ENCODE data around the gene GJD3. TPM values are rescaled to one million over a fixed set of nuclear protein-coding genes. Genes with fewer than 3 reads are reported as not detected.

Gene GJD3
- total RNA-seq, 1 experiment from 2014 or later, result not detected

DNA sequence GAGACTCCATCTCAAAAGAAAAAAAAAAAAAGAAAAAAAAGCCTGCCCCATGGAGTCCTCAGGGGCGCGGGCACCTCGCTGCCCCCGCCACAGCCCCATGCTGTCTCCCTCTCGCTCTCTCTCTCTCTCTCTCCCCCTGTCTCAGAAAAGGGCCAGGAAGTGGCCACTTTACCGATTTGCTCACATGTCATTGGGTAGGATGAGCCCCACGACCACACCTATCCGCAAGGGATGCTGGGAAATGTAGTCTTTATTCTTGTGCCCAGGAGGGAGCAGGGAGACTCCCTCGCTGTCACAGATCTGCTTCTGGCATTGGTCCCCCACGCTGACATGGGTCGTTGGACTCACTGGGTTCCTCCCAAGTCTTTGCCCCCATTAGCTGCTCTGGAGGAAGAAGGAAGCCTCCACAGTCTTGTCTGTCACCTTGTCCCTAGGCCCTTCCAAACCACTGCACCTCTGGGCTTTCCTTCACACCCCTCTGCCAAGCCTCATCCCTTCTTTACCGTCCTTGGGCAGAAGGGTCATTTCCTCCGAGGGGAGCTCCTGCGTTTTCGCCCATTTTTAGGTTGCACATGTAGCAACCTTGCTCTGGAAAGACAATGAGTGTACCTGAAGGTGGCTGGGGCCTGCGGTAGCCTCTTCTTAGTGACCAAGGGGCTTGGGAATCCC lies 6.9 kb upstream of the GJD3 start:
- no peak overlapping the region for H4K5ac ChIP-seq (ENCODE audit: insufficient read length, low read depth, low read length)
- no peak overlapping the region for H3K27ac Mint-ChIP-seq
- peak; percentile 81 for DNase-seq
- H3K27me3 Mint-ChIP-seq (ENCODE audit: low read depth), result no peaks in the 10 kb centered on the region; the same call in none of the 2 replicates
- TF ChIP-seq, protein P1, sequence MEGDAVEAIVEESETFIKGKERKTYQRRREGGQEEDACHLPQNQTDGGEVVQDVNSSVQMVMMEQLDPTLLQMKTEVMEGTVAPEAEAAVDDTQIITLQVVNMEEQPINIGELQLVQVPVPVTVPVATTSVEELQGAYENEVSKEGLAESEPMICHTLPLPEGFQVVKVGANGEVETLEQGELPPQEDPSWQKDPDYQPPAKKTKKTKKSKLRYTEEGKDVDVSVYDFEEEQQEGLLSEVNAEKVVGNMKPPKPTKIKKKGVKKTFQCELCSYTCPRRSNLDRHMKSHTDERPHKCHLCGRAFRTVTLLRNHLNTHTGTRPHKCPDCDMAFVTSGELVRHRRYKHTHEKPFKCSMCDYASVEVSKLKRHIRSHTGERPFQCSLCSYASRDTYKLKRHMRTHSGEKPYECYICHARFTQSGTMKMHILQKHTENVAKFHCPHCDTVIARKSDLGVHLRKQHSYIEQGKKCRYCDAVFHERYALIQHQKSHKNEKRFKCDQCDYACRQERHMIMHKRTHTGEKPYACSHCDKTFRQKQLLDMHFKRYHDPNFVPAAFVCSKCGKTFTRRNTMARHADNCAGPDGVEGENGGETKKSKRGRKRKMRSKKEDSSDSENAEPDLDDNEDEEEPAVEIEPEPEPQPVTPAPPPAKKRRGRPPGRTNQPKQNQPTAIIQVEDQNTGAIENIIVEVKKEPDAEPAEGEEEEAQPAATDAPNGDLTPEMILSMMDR (conservative IDR thresholded peaks at IDR 0.05), result no peak
- H2AK5ac ChIP-seq (ENCODE audit: insufficient read length, low read length), result no peak overlapping the region
- no peak overlapping the region for H4K8ac ChIP-seq (replicated peaks; ENCODE audit: insufficient read length, low read depth, low read length)
- H3K56ac ChIP-seq (ENCODE audit: insufficient read length, low read depth, low read length), result no peak overlapping the region
- no peak overlapping the region for H2BK5ac ChIP-seq (ENCODE audit: insufficient read length, low read length)
- H3K4me1 ChIP-seq (ENCODE audit: insufficient read depth, low read length), result no peaks in the 10 kb centered on the region
- peaks cover 6% of the 10 kb centered on the region in 2 experiments; a peak in 4 of 5 replicates for H3K9me3 Mint-ChIP-seq
- H3K4ac ChIP-seq (ENCODE audit: low read depth, low read length), result no peak overlapping the region
- H3K9ac ChIP-seq (ENCODE audit: extremely low read depth, insufficient read length, low read length), result no peak overlapping the region
- H3T11ph ChIP-seq (ENCODE audit: low read length), result no peak overlapping the region
- no peaks in the 10 kb centered on the region for H3K79me2 ChIP-seq (ENCODE audit: insufficient read depth, low read length)
- no peak overlapping the region for H4K91ac ChIP-seq (ENCODE audit: insufficient read length, low read depth, low read length)
- no peaks in the 10 kb centered on the region for H3K9me3 ChIP-seq (ENCODE audit: control insufficient read depth, low read depth, low read length)
- no peaks in the 10 kb centered on the region for H3K79me1 ChIP-seq (ENCODE audit: insufficient read depth, low read depth, low read length, poor library complexity, severe bottlenecking)
- no peak overlapping the region for H3K4me2 ChIP-seq (ENCODE audit: insufficient read depth, insufficient read length, low read length)
- no peak overlapping the region for H2BK20ac ChIP-seq (ENCODE audit: low read depth, low read length, poor library complexity, severe bottlenecking)
- no peaks in the 10 kb centered on the region for H3K27me3 ChIP-seq (ENCODE audit: insufficient read depth, low read length)
- peaks cover 7 to 15% of the 10 kb centered on the region in 2 experiments for H3K4me1 Mint-ChIP-seq
- no peak overlapping the region for H3K4me3 Mint-ChIP-seq
- peaks cover 0 to 5% (median 2%) of the 10 kb centered on the region in 3 experiments; a peak in 4 of 7 replicates for H3K36me3 Mint-ChIP-seq (ENCODE audit: insufficient read depth in 1 of 3, low read depth in 3 of 3)
- H3K23ac ChIP-seq (ENCODE audit: insufficient read length, low read depth, low read length), result no peak overlapping the region
- no peak overlapping the region for H2BK12ac ChIP-seq (ENCODE audit: insufficient read length, low read depth, low read length)
- no peak overlapping the region for H2AFZ ChIP-seq (ENCODE audit: low read length)
- no peak overlapping the region for H2BK120ac ChIP-seq (ENCODE audit: low read depth, low read length, poor library complexity, severe bottlenecking)
- H3K23me2 ChIP-seq (ENCODE audit: insufficient read length, low read depth, low read length, poor library complexity, severe bottlenecking), result no peaks in the 10 kb centered on the region
- no peak overlapping the region for H3K14ac ChIP-seq (ENCODE audit: insufficient read depth, low read length)
- no CpG with 5 or more reads among the region's 16 CpGs for WGBS (ENCODE audit: extremely low coverage, insufficient read length, low lambda C conversion rate)
- H4K20me1 ChIP-seq (ENCODE audit: control insufficient read depth, insufficient read depth, insufficient read length), result no peaks in the 10 kb centered on the region
- no peak overlapping the region for H3K27ac ChIP-seq (ENCODE audit: insufficient read length, low read depth, low read length)
- no peak overlapping the region for H3K18ac ChIP-seq (ENCODE audit: insufficient read length, low read depth, low read length)
- no peak overlapping the region for H2BK15ac ChIP-seq (ENCODE audit: low read depth, low read length)
